IMR-90 (cell line): ENCODE results near the gene OR52B6. TPM values are rescaled to one million over a fixed set of nuclear protein-coding genes. Genes with fewer than 3 reads are reported as not detected.
A peak's percentile ranks its signal among the peaks of the same experiment; 100 is the strongest.

Experiments
- ATAC-seq: fragments of 200-7000 bp; cut with Tn5 transposase; 2 replicates; pipeline ENCODE4 v1.9.1; 2020; ENCODE audit warnings: low read depth, mild to moderate bottlenecking, moderate library complexity
- BruUV-seq: library from RNA; stranded (reverse); fragments of 400-500 nt; replicated peaks from 2 replicates; lab custom pipeline; 2021; lab: Mats Ljungman, UMichigan
- CTCF ChIA-PET: fragments of 300-600 bp; formaldehyde crosslinking; extraction: SDS; loops from one replicate; lab custom pipeline; 2021; ENCODE audit warnings: antibody characterized with exemption; lab: Yijun Ruan, JAX
- POLR2A ChIA-PET: fragments of 300-600 bp; sonication (Branson Sonifier 250); formaldehyde crosslinking; loops from one replicate; lab custom pipeline; 2022; ENCODE audit warnings: antibody characterized with exemption; ENCODE audit not compliant: unreplicated experiment; lab: Charles Lee
- DNase-seq: peaks from one replicate; pipeline ENCODE4 v3.0.0; 2013
- H2AFZ ChIP-seq: replicated peaks from 2 replicates; pipeline ENCODE3; 2013; ENCODE audit warnings: low read length, mild to moderate bottlenecking; ENCODE audit not compliant: poor library complexity
- H2AK5ac ChIP-seq: 2 replicates; pipeline ENCODE4 v1.6.1; 2013; ENCODE audit warnings: low read depth, low read length, inconsistent platforms
- H2AK9ac ChIP-seq: replicated peaks from 2 replicates; pipeline ENCODE3; 2013; ENCODE audit warnings: mild to moderate bottlenecking, low read depth, low read length, moderate library complexity; ENCODE audit not compliant: poor library complexity
- H2BK120ac ChIP-seq: 2 replicates; pipeline ENCODE4 v1.6.1; 2013; ENCODE audit warnings: low read depth, low read length, inconsistent platforms
- H2BK15ac ChIP-seq: 3 replicates; pipeline ENCODE4 v1.6.1; 2013; ENCODE audit warnings: low read depth, low read length, inconsistent platforms
- H2BK20ac ChIP-seq: 2 replicates; pipeline ENCODE4 v1.6.1; 2013; ENCODE audit warnings: low read depth, mild to moderate bottlenecking, inconsistent platforms, low read length, moderate library complexity
- H2BK5ac ChIP-seq: 2 replicates; pipeline ENCODE4 v1.6.1; 2013; ENCODE audit warnings: mild to moderate bottlenecking, low read depth, low read length, inconsistent platforms; ENCODE audit not compliant: poor library complexity, severe bottlenecking
- H3K14ac ChIP-seq: replicated peaks from 2 replicates; pipeline ENCODE4 v1.6.1; 2013; ENCODE audit warnings: low read depth, low read length, inconsistent platforms
- H3K18ac ChIP-seq: 2 replicates; pipeline ENCODE4 v1.6.1; 2013; ENCODE audit warnings: low read depth, low read length, control low read depth
- H3K23ac ChIP-seq: 2 replicates; pipeline ENCODE4 v1.6.1; 2013; ENCODE audit warnings: low read depth, low read length, inconsistent platforms
- H3K27ac ChIP-seq: 2 replicates; pipeline ENCODE4 v1.5.1; 2013; ENCODE audit warnings: mild to moderate bottlenecking, control low read depth, low read length; ENCODE audit not compliant: insufficient read depth
- H3K27me3 ChIP-seq: 2 replicates; pipeline ENCODE4 v1.6.1; 2013; ENCODE audit warnings: low read length; ENCODE audit not compliant: control insufficient read depth, insufficient read depth
- H3K36me3 ChIP-seq: 2 replicates; pipeline ENCODE4 v1.6.1; 2013; ENCODE audit warnings: low read length, mixed read lengths; ENCODE audit not compliant: control insufficient read depth, insufficient read depth
- H3K4ac ChIP-seq: 2 replicates; pipeline ENCODE4 v1.6.1; 2013; ENCODE audit warnings: low read depth, low read length, inconsistent platforms
- H3K4me1 ChIP-seq: 2 replicates; pipeline ENCODE4 v1.6.1; 2013; ENCODE audit warnings: low read length, mixed read lengths; ENCODE audit not compliant: control insufficient read depth, insufficient read depth
- H3K4me2 ChIP-seq: 2 replicates; pipeline ENCODE4 v1.6.1; 2013; ENCODE audit warnings: low read depth, mild to moderate bottlenecking, control low read depth, low read length, moderate library complexity
- H3K4me3 ChIP-seq: 2 replicates; pipeline ENCODE4 v1.5.1; 2013; ENCODE audit warnings: low read depth, mild to moderate bottlenecking, control low read depth, low read length, moderate library complexity; ENCODE audit not compliant: insufficient read depth
- H3K56ac ChIP-seq: 2 replicates; pipeline ENCODE4 v1.6.1; 2013; ENCODE audit warnings: low read length, inconsistent platforms; ENCODE audit not compliant: insufficient read depth; ENCODE audit errors: extremely low read depth
- H3K79me1 ChIP-seq, 2 experiments: 2 replicates each; pipeline ENCODE4 v1.6.1; 2013; ENCODE audit warnings: low read length in 2 of 2, inconsistent platforms in 1 of 2, low read depth in 1 of 2
- H3K9ac ChIP-seq: 2 replicates; pipeline ENCODE4 v1.6.1; 2013; ENCODE audit warnings: low read depth, low read length, control low read depth
- H3K9me1 ChIP-seq: 2 replicates; pipeline ENCODE4 v1.6.1; 2013; ENCODE audit warnings: low read length, inconsistent platforms; ENCODE audit not compliant: insufficient read depth
- H3K9me3 ChIP-seq: 2 replicates; pipeline ENCODE4 v1.6.1; 2013; ENCODE audit warnings: low read length; ENCODE audit not compliant: control insufficient read depth, insufficient read depth
- H4K20me1 ChIP-seq: 2 replicates; pipeline ENCODE4 v1.6.1; 2013; ENCODE audit warnings: low read length, inconsistent platforms; ENCODE audit not compliant: insufficient read depth
- H4K5ac ChIP-seq: 2 replicates; pipeline ENCODE4 v1.6.1; 2013; ENCODE audit warnings: mild to moderate bottlenecking, low read depth, low read length, control low read depth
- H4K8ac ChIP-seq, 2 experiments: 2 replicates each; pipeline ENCODE4 v1.6.1; 2013; ENCODE audit warnings: low read depth in 2 of 2, low read length in 2 of 2, control low read depth in 1 of 2, inconsistent platforms in 1 of 2
- H4K91ac ChIP-seq: 2 replicates; pipeline ENCODE4 v1.6.1; 2013; ENCODE audit warnings: low read depth, low read length, inconsistent platforms; ENCODE audit not compliant: insufficient read depth
- BHLHE40 ChIP-seq: fragments of 150-350 bp; IDR thresholded peaks from 2 replicates; pipeline ENCODE4 v1.6.1; 2016; ENCODE audit warnings: mild to moderate bottlenecking, low read depth, low read length
- CEBPB ChIP-seq: IDR thresholded peaks from 2 replicates; pipeline ENCODE4 v1.6.1; 2012; ENCODE audit warnings: low read depth, low read length, improper control_type of control experiment
- CHD1 ChIP-seq: IDR thresholded peaks from 2 replicates; pipeline ENCODE4 v1.6.1; 2012; ENCODE audit warnings: low read depth, low read length, improper control_type of control experiment
- FOS ChIP-seq: fragments of 150-350 bp; IDR thresholded peaks from 2 replicates; pipeline ENCODE4 v1.6.1; 2016; ENCODE audit warnings: low read depth, low read length
- MAFK ChIP-seq: IDR thresholded peaks from 2 replicates; pipeline ENCODE4 v1.6.1; 2012; ENCODE audit warnings: low read depth, low read length, improper control_type of control experiment
- MAZ ChIP-seq: IDR thresholded peaks from 2 replicates; pipeline ENCODE4 v1.6.1; 2012; ENCODE audit warnings: low read depth, mild to moderate bottlenecking, low read length, improper control_type of control experiment, moderate library complexity, borderline replicate concordance
- MXI1 ChIP-seq: IDR thresholded peaks from 2 replicates; pipeline ENCODE4 v1.6.1; 2012; ENCODE audit warnings: low read depth, mild to moderate bottlenecking, low read length, moderate library complexity, borderline replicate concordance
- NFE2L2 ChIP-seq: fragments of 150-350 bp; IDR thresholded peaks from 2 replicates; pipeline ENCODE4 v1.6.1; 2016; ENCODE audit warnings: low read depth, mild to moderate bottlenecking, low read length
- POLR2A ChIP-seq: IDR thresholded peaks from 2 replicates; pipeline ENCODE4 v1.6.1; 2012; ENCODE audit warnings: mild to moderate bottlenecking, low read depth, low read length
- RAD21 ChIP-seq: IDR thresholded peaks from 2 replicates; pipeline ENCODE4 v1.6.1; 2012; ENCODE audit warnings: low read length, improper control_type of control experiment
- RCOR1 ChIP-seq: IDR thresholded peaks from 2 replicates; pipeline ENCODE4 v1.6.1; 2012; ENCODE audit warnings: mild to moderate bottlenecking, low read length, improper control_type of control experiment; ENCODE audit not compliant: insufficient replicate concordance
- RFX5 ChIP-seq: IDR thresholded peaks from 2 replicates; pipeline ENCODE4 v1.8.0; 2012; ENCODE audit warnings: low read depth, mild to moderate bottlenecking, low read length, moderate library complexity
- SMC3 ChIP-seq: fragments of 150-350 bp; IDR thresholded peaks from 2 replicates; pipeline ENCODE4 v1.6.1; 2016; ENCODE audit warnings: low read depth, mild to moderate bottlenecking, antibody characterized with exemption, low read length, moderate library complexity
- WGBS, 2 experiments: methylation state at CpG; one replicate each; pipeline versions ENCODE4 v1.1.5 to v1.1.7; 2013; ENCODE audit warnings: missing lambda C conversion rate in 2 of 2; ENCODE audit not compliant: insufficient read length in 1 of 2; ENCODE audit errors: extremely low coverage in 2 of 2; 5-methylcytosine and 5-hydroxymethylcytosine counted together
- dilution Hi-C: fragments of 300-500 bp; cut with HindIII; formaldehyde crosslinking; loops from one replicate; pipeline ENCODE4 v1.14.3; 2018; ENCODE audit warnings: low sequenced_read_pairs; ENCODE audit not compliant: unreplicated experiment
- in situ Hi-C: fragments of 300-500 bp; cut with MboI; formaldehyde crosslinking; loops from 3 replicates; pipeline ENCODE4 v1.14.3; 2019; ENCODE audit warnings: low sequenced_read_pairs, inconsistent platforms, mixed read lengths
- intact Hi-C: fragments of 100-400 bp; cut with micrococcal nuclease; formaldehyde crosslinking; loops from 2 replicates; pipeline ENCODE4 v1.10.0; 2022
- polyA plus RNA-seq, 3 experiments: library from polyadenylated mRNA; depleted of rRNA; stranded (reverse); fragments of >200 nt; gene quantifications; 2 replicates each; pipeline ENCODE4 v1.2.3, GENCODE V29; 2012; ENCODE audit warnings: low replicate concordance in 1 of 3
- total RNA-seq: library from RNA; depleted of rRNA; stranded (reverse); fragments of >200 nt; gene quantifications from 2 replicates; pipeline ENCODE4 v1.2.3, GENCODE V29; 2012
- TF ChIP-seq, protein P1 (sequence below): fragments of 150-350 bp; IDR thresholded peaks from 2 replicates; pipeline ENCODE4 v1.6.1; 2016; ENCODE audit warnings: low read depth, mild to moderate bottlenecking, low read length, moderate library complexity, borderline replicate concordance
- TF ChIP-seq, protein P2 (sequence below): fragments of 150-350 bp; IDR thresholded peaks from 2 replicates; pipeline ENCODE4 v1.6.1; 2017; ENCODE audit warnings: mild to moderate bottlenecking, antibody characterized with exemption, low read length, low read depth
- TF ChIP-seq, protein P3 (sequence below): conservative IDR thresholded peaks from 2 replicates; pipeline ENCODE4 v1.5.1; 2012; ENCODE audit warnings: mild to moderate bottlenecking, low read depth, low read length, improper control_type of control experiment

The OR52B6 gene
- total and polyA plus RNA-seq, 2 of the 4 experiments (the other 2 are of a cell fraction) = not detected

DNA sequence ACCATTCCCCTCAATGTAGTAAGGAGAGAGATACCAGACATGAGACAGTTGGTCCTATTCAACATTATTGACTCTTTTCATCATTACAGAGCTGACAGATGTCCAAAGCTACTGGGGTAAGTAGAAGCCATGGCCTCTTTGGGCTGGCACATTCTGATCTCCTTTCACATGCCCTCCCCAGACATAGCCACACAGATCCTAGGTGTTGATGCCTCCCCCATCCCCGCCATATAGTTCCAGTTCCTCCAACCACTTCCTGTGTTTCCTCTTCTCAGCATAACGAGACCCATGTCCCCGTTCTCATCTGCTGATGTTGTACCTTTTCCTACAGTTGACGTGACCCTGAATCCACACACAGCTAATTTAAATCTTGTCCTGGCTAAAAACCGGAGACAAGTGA, 29.8 kb downstream of the OR52B6 start:
- Histone ChIP-seq H4K91ac (no peak overlapping the region), H3K4me2 (no peak overlapping the region), H3K9me3 (no peaks in the 10 kb centered on the region), H2BK120ac (no peak overlapping the region), H3K18ac (no peak overlapping the region), H3K27me3 (no peaks in the 10 kb centered on the region), H4K8ac (no peak overlapping the region), H4K5ac (no peak overlapping the region), H3K27ac (no peak overlapping the region), H2AK9ac (no peak overlapping the region), H3K36me3 (peaks cover 4% of the 10 kb centered on the region; the same call in 1 of the 2 replicates), H3K4ac (no peak overlapping the region), H3K4me3 (no peak overlapping the region), H3K56ac (no peak overlapping the region), H2AK5ac (no peak overlapping the region), H2BK5ac (no peak overlapping the region), H2AFZ (peak overlapping the region; percentile 25), H2BK20ac (no peak overlapping the region), H3K23ac (no peak overlapping the region), H2BK15ac (no peak overlapping the region), H3K9ac (no peak overlapping the region), H3K4me1 (peaks cover 6% of the 10 kb centered on the region), H4K20me1 (no peaks in the 10 kb centered on the region), H3K9me1 (peaks cover 2% of the 10 kb centered on the region; the same call in 1 of the 2 replicates), H3K14ac (no peak overlapping the region), H3K79me1 (no peaks in the 10 kb centered on the region)
- POLR2A ChIA-PET = interaction anchor here (0.6 kb wide), 1 partner anchor 9 kb away, joined by 3 read pairs; no protein-coding TSS in a partner anchor
- DNase-seq (no peak), ATAC-seq (no peak)
- CTCF ChIA-PET = no interaction called here
- BruUV-seq = no TSS peak
- 30% methylated on average over 2 of the region's 5 CpGs; no CpG with 5 or more reads in 1 of the 2 experiments for WGBS, 2 experiments
- no peak for TF ChIP-seq MAZ
- no peak for TF ChIP-seq CHD1
- no peak for TF ChIP-seq SMC3
- TF ChIP-seq RCOR1 = no peak
- TF ChIP-seq FOS = no peak
- TF ChIP-seq, protein P1, sequence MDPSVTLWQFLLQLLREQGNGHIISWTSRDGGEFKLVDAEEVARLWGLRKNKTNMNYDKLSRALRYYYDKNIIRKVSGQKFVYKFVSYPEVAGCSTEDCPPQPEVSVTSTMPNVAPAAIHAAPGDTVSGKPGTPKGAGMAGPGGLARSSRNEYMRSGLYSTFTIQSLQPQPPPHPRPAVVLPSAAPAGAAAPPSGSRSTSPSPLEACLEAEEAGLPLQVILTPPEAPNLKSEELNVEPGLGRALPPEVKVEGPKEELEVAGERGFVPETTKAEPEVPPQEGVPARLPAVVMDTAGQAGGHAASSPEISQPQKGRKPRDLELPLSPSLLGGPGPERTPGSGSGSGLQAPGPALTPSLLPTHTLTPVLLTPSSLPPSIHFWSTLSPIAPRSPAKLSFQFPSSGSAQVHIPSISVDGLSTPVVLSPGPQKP = no peak
- TF ChIP-seq, protein P2, sequence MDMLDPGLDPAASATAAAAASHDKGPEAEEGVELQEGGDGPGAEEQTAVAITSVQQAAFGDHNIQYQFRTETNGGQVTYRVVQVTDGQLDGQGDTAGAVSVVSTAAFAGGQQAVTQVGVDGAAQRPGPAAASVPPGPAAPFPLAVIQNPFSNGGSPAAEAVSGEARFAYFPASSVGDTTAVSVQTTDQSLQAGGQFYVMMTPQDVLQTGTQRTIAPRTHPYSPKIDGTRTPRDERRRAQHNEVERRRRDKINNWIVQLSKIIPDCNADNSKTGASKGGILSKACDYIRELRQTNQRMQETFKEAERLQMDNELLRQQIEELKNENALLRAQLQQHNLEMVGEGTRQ = no peak
- no peak for TF ChIP-seq POLR2A
- TF ChIP-seq MXI1 = no peak
- TF ChIP-seq MAFK = no peak
- TF ChIP-seq CEBPB = no peak
- TF ChIP-seq RFX5 = no peak
- no peak for TF ChIP-seq RAD21
- TF ChIP-seq, protein P3, sequence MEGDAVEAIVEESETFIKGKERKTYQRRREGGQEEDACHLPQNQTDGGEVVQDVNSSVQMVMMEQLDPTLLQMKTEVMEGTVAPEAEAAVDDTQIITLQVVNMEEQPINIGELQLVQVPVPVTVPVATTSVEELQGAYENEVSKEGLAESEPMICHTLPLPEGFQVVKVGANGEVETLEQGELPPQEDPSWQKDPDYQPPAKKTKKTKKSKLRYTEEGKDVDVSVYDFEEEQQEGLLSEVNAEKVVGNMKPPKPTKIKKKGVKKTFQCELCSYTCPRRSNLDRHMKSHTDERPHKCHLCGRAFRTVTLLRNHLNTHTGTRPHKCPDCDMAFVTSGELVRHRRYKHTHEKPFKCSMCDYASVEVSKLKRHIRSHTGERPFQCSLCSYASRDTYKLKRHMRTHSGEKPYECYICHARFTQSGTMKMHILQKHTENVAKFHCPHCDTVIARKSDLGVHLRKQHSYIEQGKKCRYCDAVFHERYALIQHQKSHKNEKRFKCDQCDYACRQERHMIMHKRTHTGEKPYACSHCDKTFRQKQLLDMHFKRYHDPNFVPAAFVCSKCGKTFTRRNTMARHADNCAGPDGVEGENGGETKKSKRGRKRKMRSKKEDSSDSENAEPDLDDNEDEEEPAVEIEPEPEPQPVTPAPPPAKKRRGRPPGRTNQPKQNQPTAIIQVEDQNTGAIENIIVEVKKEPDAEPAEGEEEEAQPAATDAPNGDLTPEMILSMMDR = no peak
- TF ChIP-seq BHLHE40 = no peak
- TF ChIP-seq NFE2L2 = no peak
- intact Hi-C loops = no loop called here
- in situ Hi-C loops = loop anchor here (25.0 kb wide), 1 partner anchor 702 kb away; the partner anchor contains the start of gene CAVIN3
- dilution Hi-C loops = no loop called here
